Right lobe of liver (tissue), 6 donors: ENCODE data around the gene PLEKHA3. TPM values are rescaled to one million over a fixed set of nuclear protein-coding genes. Genes with fewer than 3 reads are reported as not detected.

Experiments used
- ATAC-seq, 4 donors: fragments of 200-7000 bp; cut with Tn5 transposase; one replicate each; pipeline ENCODE4 v1.9.1; 2020; ENCODE audit warnings: mild to moderate bottlenecking in 4 of 4, moderate library complexity in 4 of 4
- DNase-seq, 3 donors: peaks; one replicate each; pipeline ENCODE4 v3.0.0-alpha.2; 2020
- H3K27ac ChIP-seq, 3 donors: fragments of 200-600 bp; one replicate each; pipeline ENCODE4 v1.8.0; 2022
- H3K27me3 ChIP-seq, 2 donors: fragments of 200-600 bp; one replicate each; pipeline ENCODE4 v1.8.0; 2022
- H3K36me3 ChIP-seq, 4 donors: fragments of 200-600 bp; sonication (generic) in 1 of 4; one replicate each; pipeline versions ENCODE4 v1.5.1 to v1.8.0; 2017 to 2022; ENCODE audit warnings: control low read depth in 1 of 4
- H3K4me1 ChIP-seq, 4 donors: fragments of 200-600 bp; sonication (generic) in 1 of 4; one replicate each; pipeline versions ENCODE4 v1.5.1 to v1.8.0; 2017 to 2022; ENCODE audit warnings: control low read depth in 1 of 4
- H3K4me3 ChIP-seq, 3 donors: fragments of 200-600 bp; one replicate each; pipeline ENCODE4 v1.8.0; 2022
- H3K9me3 ChIP-seq, 4 donors: fragments of 200-600 bp; sonication (generic) in 1 of 4; one replicate each; pipeline versions ENCODE4 v1.5.1 to v1.8.0; 2017 to 2022; ENCODE audit warnings: control low read depth in 1 of 4
- POLR2A ChIP-seq: fragments of 450-650 bp; IDR thresholded peaks from one replicate; pipeline ENCODE4 v1.6.1; 2017; ENCODE audit warnings: antibody characterized with exemption, mild to moderate bottlenecking
- whole genome bisulfite sequencing: methylation state at CpG from one replicate; pipeline ENCODE4 v1.1.6; 2018; ENCODE audit warnings: low coverage, low lambda C conversion rate; ENCODE audit not compliant: insufficient coverage; ENCODE audit errors: missing lambda C conversion rate; 5-methylcytosine and 5-hydroxymethylcytosine counted together
- intact Hi-C, 2 donors: fragments of 100-400 bp; cut with DNase I; formaldehyde crosslinking; loops; one replicate each; pipeline versions ENCODE4 v1.11.2 to v1.14.1; 2022
- long read RNA-seq: library from polyadenylated mRNA; unstranded; transcript quantifications from one replicate; pipeline ENCODE4 v2.0.0, GENCODE V29; 2019
- total RNA-seq, 6 experiments: library from RNA; depleted of rRNA in 2 of 6; stranded (reverse); fragments of >200 nt in 2 of 6; fragmentation: NEBNext Ultra II Directional in 3 of 6; extraction: Animal tissue kit (Norgen Biotek cat#: 25700) in 3 of 6; gene quantifications; one replicate each; pipeline versions ENCODE4 v1.1.0 to v1.2.4, GENCODE V29; 2016 to 2023
- TF ChIP-seq, protein P1 (sequence below), 4 donors: fragments of 200-600 bp in 3 of 4; fragments of 450-650 bp in 1 of 4; IDR thresholded peaks; one replicate each; pipeline versions ENCODE4 v1.5.1 to v1.8.0; 2016 to 2022; ENCODE audit warnings: antibody characterized with exemption in 4 of 4, mild to moderate bottlenecking in 2 of 4
- donor health status: DM: no; HTN: yes; CAD: no.
- donor health status: DM: no; HTN: no; CAD: no.
- donor health status: DM: no; HTN: no; CAD: no.
- donor health status: DM: no; HTN: yes; CAD: no.
- donor health status: DM: no; HTN: yes; CAD: no.

The PLEKHA3 gene
- total RNA-seq = 10 to 100 TPM in 4 of 6 experiments, 1 to 10 TPM in 2; 4.4 to 21.2 (median 15.1) TPM
- long read RNA-seq, partial matches to known transcripts = 1 of 1 reads
- long read RNA-seq, other reads (novel, unspliced or antisense) = 0 of 1 reads

DNA sequence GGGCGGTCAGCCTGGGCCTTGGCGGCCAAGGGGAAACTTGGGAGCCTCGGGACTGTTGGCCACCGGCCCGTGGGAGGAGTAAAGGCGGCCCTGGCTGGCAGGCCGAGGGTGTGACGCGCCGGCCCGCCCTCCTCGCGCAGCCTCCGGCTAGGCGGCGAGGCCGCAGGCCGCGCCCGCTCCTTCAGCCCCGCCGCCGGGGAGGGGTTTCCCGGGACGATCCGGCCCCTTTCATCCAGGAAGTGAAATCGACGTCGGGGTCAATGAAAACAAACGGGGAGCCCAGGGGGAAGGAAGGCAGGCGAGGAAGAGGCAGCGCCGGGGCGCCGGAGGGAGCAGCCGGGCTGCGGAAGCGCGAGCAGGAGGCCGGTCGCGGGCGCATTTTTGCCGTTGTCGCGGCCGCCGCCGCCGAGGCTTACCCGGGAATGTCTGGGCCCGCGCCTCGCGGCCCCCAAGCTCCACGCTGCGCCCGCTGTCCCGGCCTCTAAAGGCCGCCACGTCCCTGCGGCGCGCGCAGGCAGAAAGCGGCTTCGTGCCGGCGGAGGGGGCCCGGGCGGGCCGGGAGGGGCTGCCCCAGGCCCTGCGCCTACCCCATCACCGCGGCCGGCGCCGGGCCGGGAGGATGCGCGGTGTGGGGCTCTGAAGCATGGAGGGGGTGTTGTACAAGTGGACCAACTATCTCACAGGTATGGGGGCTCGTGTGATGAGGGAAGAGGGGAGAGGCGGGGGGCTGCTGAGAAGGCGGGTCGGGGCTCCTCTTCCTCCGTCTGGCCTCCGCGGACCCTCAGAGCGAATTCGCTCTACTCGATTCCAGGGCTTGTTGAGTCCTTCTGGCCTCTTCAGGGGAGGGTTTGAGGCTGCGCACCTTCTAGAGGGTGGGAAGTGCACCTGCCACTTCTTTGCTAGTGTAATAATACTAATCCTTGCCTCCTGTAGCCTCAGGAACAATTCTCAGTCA, at the start of gene PLEKHA3:
Gene PLEKHA3, plus strand, starts transcription at position 231 of the 955 bp plus-strand sequence. Its CDS starts 413 bp downstream, at position 644.
- H3K36me3 ChIP-seq = no peaks in the 10 kb centered on the region
- H3K27me3 ChIP-seq = no peaks in the 10 kb centered on the region
- ATAC-seq (peak; percentile 81 to 93 (median 88)), DNase-seq (peak; percentile 98 to 99 (median 98))
- intact Hi-C loops = no loop called here
- TF ChIP-seq, protein P1, sequence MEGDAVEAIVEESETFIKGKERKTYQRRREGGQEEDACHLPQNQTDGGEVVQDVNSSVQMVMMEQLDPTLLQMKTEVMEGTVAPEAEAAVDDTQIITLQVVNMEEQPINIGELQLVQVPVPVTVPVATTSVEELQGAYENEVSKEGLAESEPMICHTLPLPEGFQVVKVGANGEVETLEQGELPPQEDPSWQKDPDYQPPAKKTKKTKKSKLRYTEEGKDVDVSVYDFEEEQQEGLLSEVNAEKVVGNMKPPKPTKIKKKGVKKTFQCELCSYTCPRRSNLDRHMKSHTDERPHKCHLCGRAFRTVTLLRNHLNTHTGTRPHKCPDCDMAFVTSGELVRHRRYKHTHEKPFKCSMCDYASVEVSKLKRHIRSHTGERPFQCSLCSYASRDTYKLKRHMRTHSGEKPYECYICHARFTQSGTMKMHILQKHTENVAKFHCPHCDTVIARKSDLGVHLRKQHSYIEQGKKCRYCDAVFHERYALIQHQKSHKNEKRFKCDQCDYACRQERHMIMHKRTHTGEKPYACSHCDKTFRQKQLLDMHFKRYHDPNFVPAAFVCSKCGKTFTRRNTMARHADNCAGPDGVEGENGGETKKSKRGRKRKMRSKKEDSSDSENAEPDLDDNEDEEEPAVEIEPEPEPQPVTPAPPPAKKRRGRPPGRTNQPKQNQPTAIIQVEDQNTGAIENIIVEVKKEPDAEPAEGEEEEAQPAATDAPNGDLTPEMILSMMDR (IDR thresholded peaks at IDR 0.05) = no peak
- peak; percentile 92 for TF ChIP-seq POLR2A
- H3K9me3 ChIP-seq = no peaks in the 10 kb centered on the region
- 0% methylated on average over 11 of the region's 92 CpGs for WGBS
- H3K27ac ChIP-seq = peak within 1 kb of the TSS; percentile 91 to 97 (median 94)
- peaks cover 0 to 52% (median 7%) of the 10 kb centered on the region in 4 donors for H3K4me1 ChIP-seq
- H3K4me3 ChIP-seq = peak within 1 kb of the TSS; percentile 73 to 81 (median 74)

DNA sequence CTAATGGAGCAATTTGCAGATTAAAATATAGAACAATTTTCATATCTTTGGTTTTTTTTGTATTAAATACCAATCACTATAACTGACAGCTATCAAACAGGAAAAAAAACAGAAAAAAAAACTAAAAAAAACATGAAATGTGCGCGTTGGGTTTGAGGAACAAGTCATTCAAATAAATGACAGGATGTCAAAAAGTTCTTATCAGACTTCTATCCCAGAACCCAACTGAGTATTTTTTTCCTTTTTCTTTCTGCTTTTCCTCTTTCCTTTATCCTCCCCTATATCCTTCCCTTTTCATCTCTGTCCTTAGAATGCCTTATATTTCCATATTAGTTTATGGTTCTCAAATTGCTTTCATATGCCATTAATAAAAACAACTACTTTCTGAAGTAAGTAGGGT, 43.6 kb upstream of the PLEKHA3 start:
- no peak for ATAC-seq
- DNase-seq = no peak
- intact Hi-C loops = no loop called here
- TF ChIP-seq, protein P1 (IDR thresholded peaks at IDR 0.05) = no peak
- TF ChIP-seq POLR2A = no peak
- H3K36me3 ChIP-seq = peaks cover 0 to 69% (median 33%) of the 10 kb centered on the region in 4 donors
- H3K4me3 ChIP-seq = no peak overlapping the region
- no peak overlapping the region for H3K27ac ChIP-seq
- H3K9me3 ChIP-seq = no peaks in the 10 kb centered on the region
- no peaks in the 10 kb centered on the region for H3K27me3 ChIP-seq
- 95% methylated on average over 2 of the region's 2 CpGs for WGBS
- H3K4me1 ChIP-seq = no peaks in the 10 kb centered on the region

GRCh38 chr2:178441426-178441825, 38.8 kb upstream of the PLEKHA3 start:
- TF ChIP-seq, protein P1 (IDR thresholded peaks at IDR 0.05) = no peak
- no peak for TF ChIP-seq POLR2A

DNA sequence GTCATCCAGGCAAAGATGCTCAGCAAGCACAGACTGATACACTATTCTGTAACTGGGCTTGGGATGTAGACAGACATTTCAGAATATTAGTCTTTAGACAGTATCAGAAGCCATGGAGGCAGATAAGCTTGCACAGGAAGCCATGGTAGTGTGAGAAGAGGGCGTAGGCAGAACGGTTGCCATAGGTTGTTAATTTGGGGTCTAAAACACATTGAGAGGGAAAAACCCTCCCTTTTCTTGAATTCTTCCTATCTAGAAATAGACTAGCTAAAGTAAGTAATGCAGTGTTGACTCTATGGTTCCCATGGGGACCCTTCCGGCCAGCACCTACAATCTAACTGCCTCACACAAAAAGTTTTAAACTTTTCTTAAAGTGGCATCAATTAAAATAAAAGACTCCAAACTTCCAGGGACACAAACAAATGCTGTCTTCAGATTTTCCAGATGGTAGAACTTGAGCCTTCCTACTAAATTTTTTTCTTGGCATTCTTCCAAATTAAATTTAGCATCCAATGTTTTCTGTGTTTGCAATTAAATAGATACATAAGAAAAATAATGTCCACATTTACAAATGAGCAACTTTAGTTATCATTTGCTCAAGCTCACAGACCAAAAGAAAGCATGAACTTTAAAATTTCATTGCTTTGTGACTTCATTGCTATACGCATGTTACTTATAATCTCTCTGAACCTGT, 31.1 kb upstream of the PLEKHA3 start:
- H3K27ac ChIP-seq = peak overlapping the region in 2 of 3 donors; percentile 92 to 98
- no peaks in the 10 kb centered on the region for H3K9me3 ChIP-seq
- ATAC-seq = no peak
- TF ChIP-seq, protein P1 (IDR thresholded peaks at IDR 0.05) = no peak
- no peak for TF ChIP-seq POLR2A
- peaks cover 0 to 16% (median 6%) of the 10 kb centered on the region in 4 donors for H3K4me1 ChIP-seq
- H3K27me3 ChIP-seq = no peaks in the 10 kb centered on the region
- no peak for DNase-seq
- H3K4me3 ChIP-seq = peak overlapping the region in 2 of 3 donors; percentile 88
- 56% methylated on average over 4 of the region's 4 CpGs for WGBS
- peaks cover 0 to 41% (median 15%) of the 10 kb centered on the region in 4 donors for H3K36me3 ChIP-seq
- intact Hi-C loops = no loop called here

More at GRCh38 chr2:178441426-178441825, 38.8 kb upstream of the PLEKHA3 start:
- DNase-seq = no peak
- Histone ChIP-seq H3K36me3 (peaks cover 0 to 72% (median 27%) of the 10 kb centered on the region in 4 donors), H3K9me3 (no peaks in the 10 kb centered on the region), H3K27ac (no peak overlapping the region), H3K4me1 (no peaks in the 10 kb centered on the region), H3K27me3 (no peaks in the 10 kb centered on the region), H3K4me3 (no peak overlapping the region)
- no peak for ATAC-seq
- intact Hi-C loops = no loop called here
- 88% methylated on average over 2 of the region's 2 CpGs for WGBS
